Natural killer cell (primary cell): Measurements from ENCODE around the gene TRAF3IP3. TPM values are rescaled to one million over a fixed set of nuclear protein-coding genes. Genes with fewer than 3 reads are reported as not detected.

Experiments used
- ATAC-seq, 3 donors: fragments of 150-1000 bp in 2 of 3; fragments of 200-7000 bp in 1 of 3; cut with Tn5 transposase; 1 replicate in 1 of 3; 2 replicates in 2 of 3; pipeline ENCODE4 v1.10.0; 2021; ENCODE audit warnings: mild to moderate bottlenecking in 2 of 3, moderate library complexity in 2 of 3
- DNase-seq, 2 donors: peaks; one replicate each; pipeline versions ENCODE4 v3.0.0 to v3.0.0-alpha.2; 2013 to 2021; ENCODE audit warnings: mixed read lengths in 1 of 2
- H3K27ac ChIP-seq: one replicate; pipeline ENCODE4 v1.5.1; 2013; ENCODE audit warnings: mild to moderate bottlenecking, low read length
- H3K27me3 ChIP-seq: one replicate; pipeline ENCODE4 v1.6.1; 2013; ENCODE audit warnings: low read length; ENCODE audit not compliant: control insufficient read depth, insufficient read depth
- H3K36me3 ChIP-seq: one replicate; pipeline ENCODE4 v1.6.1; 2013; ENCODE audit warnings: low read length; ENCODE audit not compliant: control insufficient read depth, insufficient read depth
- H3K4me1 ChIP-seq: one replicate; pipeline ENCODE4 v1.6.1; 2013; ENCODE audit warnings: low read length; ENCODE audit not compliant: control insufficient read depth, insufficient read depth
- H3K4me3 ChIP-seq: one replicate; pipeline ENCODE4 v1.5.1; 2013; ENCODE audit warnings: low read length
- H3K9me3 ChIP-seq: one replicate; pipeline ENCODE4 v1.6.1; 2013; ENCODE audit warnings: low read length; ENCODE audit not compliant: control insufficient read depth, insufficient read depth
- H3K27ac Mint-ChIP-seq, 2 donors: one replicate each; pipeline ENCODE4 v1.8.0; 2022; ENCODE audit warnings: mild to moderate bottlenecking in 2 of 2, mixed read lengths in 2 of 2, moderate library complexity in 1 of 2
- H3K27me3 Mint-ChIP-seq, 2 donors: one replicate each; pipeline ENCODE4 v1.8.0; 2022; ENCODE audit warnings: low read depth in 2 of 2, mixed read lengths in 2 of 2
- H3K36me3 Mint-ChIP-seq: one replicate; pipeline ENCODE4 v1.8.0; 2022; ENCODE audit warnings: mixed read lengths
- H3K4me1 Mint-ChIP-seq, 2 donors: one replicate each; pipeline ENCODE4 v1.8.0; 2022; ENCODE audit warnings: mixed read lengths in 2 of 2
- H3K4me3 Mint-ChIP-seq: one replicate; pipeline ENCODE4 v1.8.0; 2022; ENCODE audit warnings: mild to moderate bottlenecking, moderate library complexity, mixed read lengths
- H3K9me3 Mint-ChIP-seq, 2 donors: one replicate each; pipeline ENCODE4 v1.8.0; 2022; ENCODE audit warnings: mixed read lengths in 2 of 2
- WGBS: methylation state at CpG from one replicate; pipeline ENCODE4 v1.1.7; 2013; ENCODE audit warnings: missing lambda C conversion rate; ENCODE audit not compliant: insufficient coverage; 5-methylcytosine and 5-hydroxymethylcytosine counted together
- intact Hi-C: fragments of 100-400 bp; cut with micrococcal nuclease; formaldehyde crosslinking; loops from one replicate; pipeline ENCODE4 v1.14.2; 2022
- total RNA-seq, 4 donors: library from RNA; stranded (reverse); fragments of 120-200 nt in 1 of 4; gene quantifications; one replicate each; pipeline versions ENCODE4 v1.2.3 to v1.2.4, GENCODE V29; 2013 to 2022
- TF ChIP-seq, protein P1 (sequence below): fragments of 200-600 bp; IDR thresholded peaks from one replicate; pipeline ENCODE4 v1.8.0; 2022; ENCODE audit warnings: antibody characterized with exemption

TRAF3IP3 gene
- total RNA-seq, 3 donors from 2014 or later (not counting 1 experiment from before 2014, with no cell fraction given): 273 to 354 (median 287) TPM

DNA sequence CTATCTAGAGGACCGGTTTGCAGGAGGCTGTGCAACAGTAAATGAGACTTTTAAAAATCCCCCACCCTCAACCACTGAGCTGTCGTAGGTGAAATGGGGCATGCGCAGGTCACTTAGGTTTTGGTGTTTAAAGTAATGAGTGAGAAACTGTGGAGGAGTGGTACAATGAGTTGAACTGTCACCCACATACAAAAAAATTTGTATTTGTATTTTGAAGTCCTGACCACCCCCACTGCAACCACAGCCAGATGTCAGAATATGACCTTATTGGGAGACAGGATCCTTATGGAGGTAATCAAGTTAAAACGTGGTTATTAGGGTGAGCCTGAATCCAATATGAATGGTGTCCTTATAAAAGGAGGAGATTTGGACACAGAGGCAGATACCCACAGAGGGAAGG lies 51.7 kb downstream of the TRAF3IP3 start:
- Mint-ChIP-seq H3K9me3 (no peaks in the 10 kb centered on the region), H3K36me3 (no peaks in the 10 kb centered on the region), H3K27me3 (peaks cover 0 to 2% of the 10 kb centered on the region in 2 donors), H3K4me1 (peaks cover 4 to 24% of the 10 kb centered on the region in 2 donors), H3K4me3 (no peak overlapping the region), H3K27ac (no peak overlapping the region)
- WGBS: 66% methylated on average over 2 of the region's 4 CpGs
- intact Hi-C loops: no loop called here
- DNase-seq (no peak), ATAC-seq (no peak)
- TF ChIP-seq, protein P1, sequence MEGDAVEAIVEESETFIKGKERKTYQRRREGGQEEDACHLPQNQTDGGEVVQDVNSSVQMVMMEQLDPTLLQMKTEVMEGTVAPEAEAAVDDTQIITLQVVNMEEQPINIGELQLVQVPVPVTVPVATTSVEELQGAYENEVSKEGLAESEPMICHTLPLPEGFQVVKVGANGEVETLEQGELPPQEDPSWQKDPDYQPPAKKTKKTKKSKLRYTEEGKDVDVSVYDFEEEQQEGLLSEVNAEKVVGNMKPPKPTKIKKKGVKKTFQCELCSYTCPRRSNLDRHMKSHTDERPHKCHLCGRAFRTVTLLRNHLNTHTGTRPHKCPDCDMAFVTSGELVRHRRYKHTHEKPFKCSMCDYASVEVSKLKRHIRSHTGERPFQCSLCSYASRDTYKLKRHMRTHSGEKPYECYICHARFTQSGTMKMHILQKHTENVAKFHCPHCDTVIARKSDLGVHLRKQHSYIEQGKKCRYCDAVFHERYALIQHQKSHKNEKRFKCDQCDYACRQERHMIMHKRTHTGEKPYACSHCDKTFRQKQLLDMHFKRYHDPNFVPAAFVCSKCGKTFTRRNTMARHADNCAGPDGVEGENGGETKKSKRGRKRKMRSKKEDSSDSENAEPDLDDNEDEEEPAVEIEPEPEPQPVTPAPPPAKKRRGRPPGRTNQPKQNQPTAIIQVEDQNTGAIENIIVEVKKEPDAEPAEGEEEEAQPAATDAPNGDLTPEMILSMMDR: no peak
- peaks cover 13% of the 10 kb centered on the region for H3K4me1 ChIP-seq
- H3K36me3 ChIP-seq: no peaks in the 10 kb centered on the region
- no peak overlapping the region for H3K27ac ChIP-seq
- no peaks in the 10 kb centered on the region for H3K27me3 ChIP-seq
- no peak overlapping the region for H3K4me3 ChIP-seq
- no peaks in the 10 kb centered on the region for H3K9me3 ChIP-seq

DNA sequence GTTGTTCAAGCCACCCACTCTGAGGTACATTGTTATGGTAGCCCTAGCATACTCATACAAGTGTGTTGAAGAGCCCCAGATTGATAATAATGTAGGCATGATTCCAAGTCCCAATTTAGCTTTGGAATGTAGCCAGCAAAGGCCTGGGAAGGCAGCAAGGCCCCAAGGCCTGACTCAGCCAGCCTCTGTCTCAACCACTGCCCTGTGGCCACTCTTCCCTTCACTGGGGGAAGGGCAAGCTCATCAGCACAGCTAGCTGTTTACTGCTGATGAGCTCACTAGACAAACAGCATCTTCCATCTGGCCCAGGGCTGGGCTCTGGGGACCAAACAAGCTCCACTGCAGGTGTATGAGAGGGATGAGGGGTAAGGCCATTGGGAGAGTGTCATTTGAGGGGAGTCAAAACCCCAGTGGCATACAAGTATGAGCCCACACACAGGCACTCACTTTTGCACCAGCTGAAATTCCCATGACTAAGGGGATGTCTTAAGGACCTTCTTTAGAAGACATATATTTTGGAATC lies 52.3 kb downstream of the TRAF3IP3 start:
- Mint-ChIP-seq H3K36me3 (no peaks in the 10 kb centered on the region), H3K4me3 (no peak overlapping the region), H3K27ac (no peak overlapping the region), H3K27me3 (peaks cover 0 to 4% of the 10 kb centered on the region in 2 donors), H3K4me1 (peaks cover 4 to 24% of the 10 kb centered on the region in 2 donors), H3K9me3 (no peaks in the 10 kb centered on the region)
- Histone ChIP-seq H3K9me3 (no peaks in the 10 kb centered on the region), H3K4me3 (no peak overlapping the region), H3K27me3 (no peaks in the 10 kb centered on the region), H3K36me3 (no peaks in the 10 kb centered on the region), H3K4me1 (peaks cover 13% of the 10 kb centered on the region), H3K27ac (no peak overlapping the region)
- DNase-seq (no peak), ATAC-seq (no peak)
- intact Hi-C loops: no loop called here
- TF ChIP-seq, protein P1: no peak

DNA sequence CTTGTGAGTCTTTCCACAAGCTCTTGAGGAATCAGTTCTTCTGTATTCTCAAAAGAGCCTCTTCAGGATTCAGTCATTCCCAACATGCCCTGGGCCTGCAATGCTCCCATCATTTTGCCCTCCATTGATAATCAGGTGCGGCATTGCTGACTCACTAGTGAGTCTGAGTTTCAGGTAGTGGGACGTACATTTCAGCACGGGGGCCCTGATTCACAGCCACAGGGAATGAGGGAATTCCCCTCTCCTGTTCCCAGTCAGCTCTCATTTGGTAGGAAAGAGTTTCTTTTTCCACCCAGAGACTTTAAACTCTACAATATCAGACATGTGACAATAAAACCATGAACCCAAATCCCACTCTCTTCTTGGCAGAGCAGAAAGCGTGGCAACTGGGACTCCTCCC lies 53.8 kb downstream of the TRAF3IP3 start:
- TF ChIP-seq, protein P1: no peak
- Mint-ChIP-seq H3K4me3 (no peak overlapping the region), H3K27me3 (peaks cover 0 to 2% of the 10 kb centered on the region in 2 donors), H3K9me3 (no peaks in the 10 kb centered on the region), H3K27ac (no peak overlapping the region), H3K4me1 (peaks cover 4 to 18% of the 10 kb centered on the region in 2 donors), H3K36me3 (no peaks in the 10 kb centered on the region)
- H3K27me3 ChIP-seq: no peaks in the 10 kb centered on the region
- no peaks in the 10 kb centered on the region for H3K36me3 ChIP-seq
- DNase-seq: no peak
- no peak for ATAC-seq
- H3K4me1 ChIP-seq: peaks cover 13% of the 10 kb centered on the region
- no peak overlapping the region for H3K4me3 ChIP-seq
- no peaks in the 10 kb centered on the region for H3K9me3 ChIP-seq
- WGBS: 100% methylated on average over 2 of the region's 4 CpGs
- H3K27ac ChIP-seq: no peak overlapping the region
- intact Hi-C loops: no loop called here

DNA sequence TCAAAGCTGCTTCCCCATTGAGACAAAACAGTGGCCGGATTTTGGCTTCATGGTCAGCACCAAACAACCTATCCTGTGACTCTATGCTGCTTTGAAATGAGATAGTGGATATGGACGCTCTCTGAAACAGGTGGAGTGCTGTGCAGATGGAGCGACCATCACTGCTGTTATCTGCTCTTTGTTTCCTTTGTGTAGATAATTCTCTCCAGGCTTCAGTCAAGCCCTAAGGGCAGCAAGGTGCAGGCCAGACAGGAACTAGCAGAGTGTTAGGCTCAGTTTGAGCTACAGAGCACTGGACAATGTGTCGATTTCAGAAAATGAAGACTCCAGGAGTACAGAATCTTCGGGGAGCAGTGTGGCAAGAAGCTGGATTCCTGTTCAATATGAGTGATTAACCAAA lies 54.9 kb downstream of the TRAF3IP3 start:
- Histone ChIP-seq H3K9me3 (no peaks in the 10 kb centered on the region), H3K4me1 (peaks cover 6% of the 10 kb centered on the region), H3K27me3 (no peaks in the 10 kb centered on the region), H3K4me3 (no peak overlapping the region), H3K36me3 (no peaks in the 10 kb centered on the region), H3K27ac (no peak overlapping the region)
- peaks cover 0 to 7% of the 10 kb centered on the region in 2 donors for H3K4me1 Mint-ChIP-seq
- no peak overlapping the region for H3K4me3 Mint-ChIP-seq
- TF ChIP-seq, protein P1: no peak
- 94% methylated on average over 5 of the region's 5 CpGs for WGBS
- no peaks in the 10 kb centered on the region for H3K9me3 Mint-ChIP-seq
- no peak for DNase-seq
- intact Hi-C loops: no loop called here
- H3K36me3 Mint-ChIP-seq: no peaks in the 10 kb centered on the region
- ATAC-seq: no peak
- H3K27ac Mint-ChIP-seq: no peak overlapping the region
- H3K27me3 Mint-ChIP-seq: peaks cover 0 to 2% of the 10 kb centered on the region in 2 donors
